HCT116 (cell line): ENCODE data around the gene VANGL1. TPM values are rescaled to one million over a fixed set of nuclear protein-coding genes. Genes with fewer than 3 reads are reported as not detected.

ENCODE experiments used
- ATAC-seq: fragments of 200-7000 bp; cut with Tn5 transposase; 2 replicates; pipeline ENCODE4 v1.9.1; 2020; ENCODE audit warnings: mild to moderate bottlenecking, moderate library complexity
- BruUV-seq: library from RNA; stranded (reverse); fragments of 400-500 nt; replicated peaks from 2 replicates; lab custom pipeline; 2021; lab: Mats Ljungman, UMichigan
- CTCF ChIA-PET: fragments of 300-600 bp; sonication (Branson Sonifier 250); formaldehyde crosslinking; loops from one replicate; lab custom pipeline; 2021; ENCODE audit warnings: antibody characterized with exemption; lab: Charles Lee
- POLR2A ChIA-PET: fragments of 300-600, 350-600 bp; sonication (Branson Sonifier 250); formaldehyde crosslinking; loops from one replicate; lab custom pipeline; 2021; ENCODE audit warnings: antibody characterized with exemption; lab: Charles Lee
- RAD21 ChIA-PET, 2 experiments: fragments of 300-600 bp; sonication (Branson Sonifier 250); formaldehyde crosslinking; loops; one replicate each; lab custom pipeline; 2023; ENCODE audit warnings: low total read pairs in 2 of 2; ENCODE audit not compliant: uncharacterized antibody in 2 of 2, unreplicated experiment in 2 of 2, low non-redundant PET in 1 of 2; lab: Charles Lee
- DNase-seq: peaks from one replicate; pipeline ENCODE4 v3.0.0-alpha.2; 2010; ENCODE audit warnings: low read depth, low spot score
- H2AFZ ChIP-seq: fragments of 200-600 bp; shearing (Covaris generic), sonication (generic); 2 replicates; pipeline ENCODE4 v1.6.1; 2017; ENCODE audit warnings: low read depth, mixed run types, mixed read lengths, antibody characterized with exemption, low read length; ENCODE audit not compliant: poor library complexity, severe bottlenecking
- H3K27ac ChIP-seq: 2 replicates; pipeline ENCODE4 v1.5.1; 2012; ENCODE audit warnings: low read depth, low read length
- H3K27me3 ChIP-seq: fragments of 200-600 bp; sonication (generic); 2 replicates; pipeline ENCODE4 v1.6.1; 2016; ENCODE audit warnings: mixed run types, low read length, mixed read lengths; ENCODE audit not compliant: insufficient read depth
- H3K36me3 ChIP-seq, 2 experiments: fragments of 200-500 bp in 1 of 2; fragments of 200-600 bp in 1 of 2; sonication (Bioruptor generic) in 1 of 2; sonication (generic) in 1 of 2; 2 replicates each; pipeline versions ENCODE4 v1.5.1 to v1.6.1; 2014 to 2016; ENCODE audit warnings: low read length in 2 of 2, inconsistent platforms in 1 of 2, mixed read lengths in 1 of 2, mixed run types in 1 of 2; ENCODE audit not compliant: insufficient read depth in 2 of 2, control insufficient read depth in 1 of 2
- H3K4me1 ChIP-seq, 2 experiments: fragments of 200-600 bp in 1 of 2; sonication (generic) in 1 of 2; 2 replicates each; pipeline versions ENCODE4 v1.5.1 to v1.6.1; 2012 to 2017; ENCODE audit warnings: low read length in 2 of 2, inconsistent platforms in 1 of 2, mild to moderate bottlenecking in 1 of 2, mixed read lengths in 1 of 2, mixed run types in 1 of 2, moderate library complexity in 1 of 2; ENCODE audit not compliant: insufficient read depth in 2 of 2, control insufficient read depth in 1 of 2
- H3K4me2 ChIP-seq: fragments of 200-600 bp; sonication (generic); 2 replicates; pipeline ENCODE4 v1.6.1; 2017; ENCODE audit warnings: mixed run types, low read length, mixed read lengths
- H3K4me3 ChIP-seq, 2 experiments: fragments of 200-600 bp in 1 of 2; sonication (generic) in 1 of 2; replicated peaks in 1 of 2; 2 replicates each; pipeline ENCODE4 v1.5.1; 2011 to 2016; ENCODE audit warnings: low read length in 2 of 2, control low read depth in 1 of 2, low read depth in 1 of 2, mild to moderate bottlenecking in 1 of 2, mixed read lengths in 1 of 2, mixed run types in 1 of 2
- H3K79me2 ChIP-seq: fragments of 200-600 bp; sonication (generic); 2 replicates; pipeline ENCODE4 v1.6.1; 2017; ENCODE audit warnings: mild to moderate bottlenecking, mixed run types, low read length, moderate library complexity, mixed read lengths; ENCODE audit not compliant: insufficient read depth
- H3K9ac ChIP-seq: fragments of 200-600 bp; sonication (generic); 2 replicates; pipeline ENCODE4 v1.6.1; 2016; ENCODE audit warnings: low read length, mixed read lengths
- H3K9me2 ChIP-seq: fragments of 200-600 bp; sonication (generic), shearing (Covaris generic); 2 replicates; pipeline ENCODE4 v1.6.1; 2017; ENCODE audit warnings: mixed run types, mild to moderate bottlenecking, moderate library complexity; ENCODE audit not compliant: insufficient read depth
- H3K9me3 ChIP-seq, 2 experiments: fragments of 200-500 bp in 1 of 2; fragments of 200-600 bp in 1 of 2; sonication (Bioruptor generic) in 1 of 2; sonication (generic) in 1 of 2; 2 replicates each; pipeline ENCODE4 v1.6.1; 2014 to 2017; ENCODE audit warnings: low read length in 2 of 2, mixed read lengths in 2 of 2, inconsistent platforms in 1 of 2, low read depth in 1 of 2, mild to moderate bottlenecking in 1 of 2, mixed run types in 1 of 2, moderate library complexity in 1 of 2; ENCODE audit not compliant: control insufficient read depth in 1 of 2, insufficient read depth in 1 of 2
- H4K20me1 ChIP-seq: fragments of 200-600 bp; sonication (generic), shearing (Covaris generic); 2 replicates; pipeline ENCODE4 v1.6.1; 2017; ENCODE audit warnings: mixed run types, mild to moderate bottlenecking, moderate library complexity; ENCODE audit not compliant: insufficient read depth
- CEBPB ChIP-seq: IDR thresholded peaks from 2 replicates; pipeline ENCODE4 v1.6.1; 2012; ENCODE audit warnings: low read depth
- EZH2phosphoT487 ChIP-seq: fragments of 200-600 bp; IDR thresholded peaks from 2 replicates; pipeline ENCODE4 v1.6.1; 2018; ENCODE audit warnings: antibody characterized with exemption, borderline replicate concordance
- SP1 ChIP-seq: IDR thresholded peaks from 2 replicates; pipeline ENCODE4 v1.6.1; 2012; ENCODE audit warnings: low read depth
- TCF7L2 ChIP-seq: IDR thresholded peaks from 2 replicates; pipeline ENCODE4 v1.7.0; 2011; ENCODE audit warnings: borderline replicate concordance, inconsistent platforms; ENCODE audit not compliant: insufficient read depth, insufficient read length; ENCODE audit errors: extremely low read depth
- ZFX ChIP-seq: fragments of 450-650 bp; IDR thresholded peaks from 2 replicates; pipeline ENCODE4 v1.6.1; 2017
- intact Hi-C: fragments of 100-400 bp; cut with micrococcal nuclease; formaldehyde crosslinking; loops from 2 replicates; pipeline ENCODE4 v1.10.0; 2022
- total RNA-seq: library from RNA; stranded (reverse); gene quantifications from one replicate; pipeline ENCODE4 v1.2.1, GENCODE V29; 2021; ENCODE audit not compliant: unreplicated experiment

Gene VANGL1
- total RNA-seq, 1 experiment from 2014 or later, result 23.5 TPM

- RAD21 ChIA-PET, result no interaction called here
- TF ChIP-seq EZH2phosphoT487 (no peak), ZFX (no peak)
- Histone ChIP-seq H3K4me2 (no peak overlapping the region), H3K27ac (no peak overlapping the region), H3K4me3 (no peak overlapping the region), H3K79me2 (no peaks in the 10 kb centered on the region), H3K9ac (no peak overlapping the region), H3K9me2 (no peaks in the 10 kb centered on the region), H4K20me1 (no peaks in the 10 kb centered on the region), H3K27me3 (no peaks in the 10 kb centered on the region; the same call in 1 of the 2 replicates), H3K36me3 (no peaks in the 10 kb centered on the region), H3K9me3 (no peaks in the 10 kb centered on the region), H3K4me1 (peaks cover 7 to 15% of the 10 kb centered on the region in 2 experiments; a peak in 2 of 4 replicates), H2AFZ (no peak overlapping the region)
- ATAC-seq, result no peak
- intact Hi-C loops, result no loop called here
- no peak for DNase-seq
- BruUV-seq, result no TSS peak
- CTCF ChIA-PET, result no interaction called here
- POLR2A ChIA-PET, result no interaction called here
Observed at GRCh38 chr1:115713906-115714305, 72.1 kb downstream of the VANGL1 start.

GRCh38 chr1:115714572-115715141, 72.9 kb downstream of the VANGL1 start:
- Histone ChIP-seq H3K9me3 (no peaks in the 10 kb centered on the region), H3K4me3 (no peak overlapping the region), H3K36me3 (no peaks in the 10 kb centered on the region), H4K20me1 (no peaks in the 10 kb centered on the region), H3K27me3 (no peaks in the 10 kb centered on the region; the same call in 1 of the 2 replicates), H3K9ac (no peak overlapping the region), H2AFZ (no peak overlapping the region), H3K4me1 (peaks cover 7 to 15% of the 10 kb centered on the region in 2 experiments; a peak in 2 of 4 replicates), H3K79me2 (no peaks in the 10 kb centered on the region), H3K27ac (no peak overlapping the region), H3K4me2 (peak overlapping the region; percentile 31), H3K9me2 (no peaks in the 10 kb centered on the region)
- no TSS peak for BruUV-seq
- TF ChIP-seq ZFX (no peak), CEBPB (no peak), SP1 (peak; percentile 12; the same call in 1 of the 2 replicates), TCF7L2 (no peak)
- POLR2A ChIA-PET, result interaction anchor here (1.0 kb wide), 1 partner anchor 20 kb away, joined by 3 read pairs; no protein-coding TSS in a partner anchor
- peak; percentile 39 for ATAC-seq
- CTCF ChIA-PET, result interaction anchor here (5.0 kb wide), 1 partner anchor 9 kb away, joined by 28 read pairs; no protein-coding TSS in a partner anchor
- DNase-seq, result no peak
- RAD21 ChIA-PET, result no interaction called here
- intact Hi-C loops, result loop anchor here (5.0 kb wide), 1 partner anchor 268 kb away; no protein-coding TSS in a partner anchor
